GM18868 (cell line): ENCODE measurements around the gene GPRC5C.
"Not testable (repeated sequence)": the region's sequence is repeated elsewhere in the genome, so short reads cannot be mapped to it uniquely, and the experiment has no call there.

ENCODE experiments used
- ATAC-seq: cut with Tn5 transposase; IDR thresholded peaks from one replicate; pipeline ENCODE4 v1.9.1; 2021; ENCODE audit warnings: mild to moderate bottlenecking, moderate library complexity; ENCODE audit not compliant: unreplicated experiment

The GPRC5C gene

GRCh38 chr17:74404789-74405188 is 27.1 kb upstream of the GPRC5C start:
- no peak for ATAC-seq

GRCh38 chr17:74405311-74405710 is 26.6 kb upstream of the GPRC5C start:
- ATAC-seq = not testable (repeated sequence)

- ATAC-seq = no peak
Measured at GRCh38 chr17:74407384-74407783, 24.5 kb upstream of the GPRC5C start.

- no peak for ATAC-seq
Measured at GRCh38 chr17:74408262-74408661, 23.6 kb upstream of the GPRC5C start.

- no peak for ATAC-seq
Measured at GRCh38 chr17:74408815-74409214, 23.1 kb upstream of the GPRC5C start.

DNA sequence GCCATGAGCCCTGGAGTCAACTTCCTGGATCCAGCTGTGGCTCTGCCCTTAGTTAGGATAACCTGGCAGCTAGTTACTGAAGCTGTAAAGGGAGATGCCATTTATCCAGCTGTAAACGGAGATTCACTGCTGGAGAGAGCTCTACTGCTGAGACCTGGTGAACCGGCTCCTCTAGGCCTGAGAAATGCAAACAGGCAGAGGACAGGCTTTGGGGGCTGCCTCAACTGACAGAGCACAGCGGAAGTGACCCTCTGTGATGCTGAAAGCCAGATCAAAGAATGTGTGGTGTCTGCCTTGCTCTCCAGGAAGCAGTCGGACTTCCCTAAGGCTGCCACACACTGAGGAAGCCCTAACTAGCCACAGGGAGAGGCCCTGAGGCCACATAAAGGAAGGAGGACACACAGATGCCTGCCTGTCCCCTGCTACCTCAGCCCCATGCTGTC is 21.9 kb upstream of the GPRC5C start:
- ATAC-seq = no peak

GRCh38 chr17:74412581-74412980 is 19.3 kb upstream of the GPRC5C start:
- no peak for ATAC-seq

DNA sequence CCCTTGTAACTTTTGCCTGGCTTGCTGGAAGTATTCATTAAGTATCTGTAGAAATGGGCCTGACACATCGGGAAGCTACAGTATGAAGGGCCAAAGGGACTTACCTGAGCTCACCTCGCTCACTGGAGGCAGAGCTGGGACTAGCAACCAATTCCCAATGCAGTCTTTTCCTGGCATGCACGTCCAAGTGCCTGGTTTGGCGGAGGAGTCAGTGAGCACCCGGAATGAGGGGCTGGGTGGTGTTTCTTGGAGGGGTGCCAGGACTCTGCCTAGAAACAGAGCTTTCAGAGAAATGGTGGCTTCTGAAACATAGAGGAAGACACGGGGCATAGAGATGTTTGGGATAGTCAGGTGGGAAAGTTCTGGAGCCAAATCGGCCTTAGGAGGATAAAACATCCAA is 18.4 kb upstream of the GPRC5C start:
- no peak for ATAC-seq

DNA sequence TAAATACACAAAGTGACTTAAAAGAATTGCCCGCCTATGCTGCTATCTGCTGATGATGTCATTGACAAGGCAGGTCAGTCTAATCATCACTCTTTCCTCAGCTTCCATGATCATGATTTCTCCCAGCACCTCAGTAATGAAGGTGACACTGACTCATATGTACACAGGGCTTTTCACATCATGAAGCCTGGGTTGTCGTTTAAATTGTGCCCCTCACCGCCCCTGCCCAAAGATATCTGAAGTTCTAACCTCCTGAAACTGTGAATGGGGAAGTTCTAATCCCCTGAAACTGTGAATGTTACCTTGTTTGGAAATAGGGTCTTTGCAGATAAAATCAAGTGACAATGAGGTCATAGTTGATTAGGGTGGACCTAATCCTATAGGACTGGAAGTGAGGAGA is 17.4 kb upstream of the GPRC5C start:
- ATAC-seq = no peak

DNA sequence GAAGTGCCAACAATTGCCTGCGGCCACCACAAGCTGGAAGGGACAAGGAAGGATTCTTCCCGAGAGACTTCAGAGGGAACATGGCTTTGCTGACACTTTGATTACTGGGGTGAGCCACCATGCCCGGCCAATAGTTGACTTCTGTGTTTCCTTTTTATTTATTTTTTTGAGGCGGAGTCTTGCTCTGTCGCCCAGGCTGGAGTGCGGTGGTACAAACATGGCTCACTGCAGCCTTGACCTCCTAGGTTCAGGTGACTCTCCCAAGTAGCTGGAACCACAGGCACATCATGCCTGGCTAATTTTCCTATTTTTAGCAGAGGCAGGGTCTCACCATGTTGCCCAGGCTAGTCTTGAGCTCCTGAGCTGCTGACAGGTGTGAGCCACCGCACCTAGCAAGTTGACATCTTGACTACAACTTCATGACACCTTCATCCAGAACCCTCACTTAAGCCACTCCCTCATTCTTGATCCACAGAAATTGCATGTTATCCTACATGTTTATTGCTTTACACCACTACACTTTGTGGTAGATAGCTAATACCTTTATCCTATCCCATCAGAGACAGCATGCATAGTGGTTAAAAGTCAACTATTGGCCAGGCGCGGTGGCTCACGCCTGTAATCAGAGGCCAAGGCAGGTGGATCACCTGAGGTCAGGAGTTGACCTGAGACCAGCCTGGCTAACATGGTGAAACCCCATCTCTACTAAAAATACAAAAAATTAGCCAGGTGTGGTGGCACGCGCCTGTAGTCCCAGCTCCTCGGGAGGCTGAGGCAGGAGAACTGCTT is 16.1 kb upstream of the GPRC5C start:
- ATAC-seq = no peak

DNA sequence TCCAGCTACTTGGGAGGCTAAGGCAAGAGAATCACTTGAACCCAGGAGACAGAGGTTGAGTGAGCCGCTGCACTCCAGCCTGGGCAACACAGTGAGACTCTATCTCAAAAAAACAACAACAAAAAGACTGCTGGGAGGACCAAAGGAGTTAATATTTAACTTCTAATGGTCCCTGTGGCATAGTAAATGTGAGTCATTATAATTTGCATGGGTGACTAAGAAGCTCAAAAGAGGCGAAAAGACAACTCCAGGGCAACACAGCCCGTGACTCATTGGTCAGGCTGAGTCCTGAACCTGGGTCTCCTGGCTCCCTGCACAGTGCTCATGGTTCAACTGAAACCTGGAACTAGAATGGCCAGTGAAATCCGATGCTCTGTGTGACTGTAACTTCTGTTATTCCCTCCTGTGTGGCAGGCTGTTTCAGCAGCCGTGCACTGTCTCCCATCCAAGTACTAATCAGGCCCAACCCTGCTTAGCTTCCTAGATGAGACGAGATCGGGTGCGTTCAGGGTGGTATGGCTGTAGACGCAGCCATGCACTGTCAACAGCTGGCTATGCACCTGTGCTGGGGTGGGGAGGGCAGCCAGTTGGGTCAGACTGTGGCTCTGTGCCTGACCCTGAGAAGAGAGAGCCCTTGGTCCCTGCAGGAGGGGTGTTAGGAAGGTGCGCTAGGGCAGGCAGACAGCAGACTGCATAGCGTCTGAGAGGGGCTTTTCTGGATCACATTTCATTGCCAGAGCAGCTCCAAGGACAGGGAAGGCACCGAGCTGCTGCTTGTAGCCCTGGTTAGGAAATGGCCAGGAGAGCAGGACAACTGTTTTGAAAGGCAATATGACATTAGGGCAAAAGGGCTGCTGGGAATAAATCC is 14.5 kb upstream of the GPRC5C start:
- no peak for ATAC-seq

DNA sequence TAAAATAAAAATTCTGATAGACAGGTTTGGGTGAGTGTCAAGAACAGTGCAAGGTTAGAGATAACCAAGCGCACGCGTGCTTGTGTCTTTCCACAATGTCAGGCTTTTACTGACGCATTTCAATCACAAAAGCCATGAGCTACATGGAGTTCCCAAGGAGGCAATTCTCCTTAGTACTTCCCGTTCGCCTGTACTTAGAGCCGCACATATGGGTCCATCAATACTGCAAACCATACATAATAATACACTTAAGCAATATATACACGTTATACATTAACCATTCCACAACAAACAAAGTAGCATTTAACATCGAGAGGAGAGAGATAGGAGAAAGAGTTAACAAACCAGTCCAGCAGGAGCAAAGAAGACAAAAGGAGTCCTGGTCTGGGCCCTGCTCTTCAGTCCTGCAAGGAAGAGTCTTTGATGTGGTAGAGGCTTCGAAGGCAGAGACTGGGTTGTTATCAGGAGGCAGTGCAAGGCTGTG is 11.9 kb upstream of the GPRC5C start:
- no peak for ATAC-seq

DNA sequence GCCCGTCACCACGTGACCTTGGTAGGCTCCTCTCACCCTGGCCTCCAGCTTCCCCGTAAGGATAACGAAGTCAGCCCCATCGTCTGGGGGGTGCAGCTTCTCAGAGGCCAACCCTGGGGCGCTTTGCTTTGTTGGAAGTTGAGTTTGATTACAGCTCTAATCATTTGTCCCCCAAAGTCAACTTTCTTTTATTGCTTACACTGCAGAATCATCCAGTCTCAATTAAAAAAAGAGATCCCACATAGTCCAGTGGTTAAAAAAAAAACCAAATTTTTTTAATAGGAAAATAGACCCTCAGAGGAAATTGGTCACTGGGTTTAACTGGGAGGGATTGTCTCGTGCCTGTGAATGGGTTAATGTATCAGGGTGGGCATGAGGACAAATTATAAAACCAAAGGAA is 7.8 kb upstream of the GPRC5C start:
- ATAC-seq = no peak

- no peak for ATAC-seq
Measured at GRCh38 chr17:74424657-74425056, 7.2 kb upstream of the GPRC5C start.

- no peak for ATAC-seq
Measured at GRCh38 chr17:74426551-74427047, 5.3 kb upstream of the GPRC5C start.

- ATAC-seq = no peak
Measured at GRCh38 chr17:74427048-74427762, 4.7 kb upstream of the GPRC5C start.

DNA sequence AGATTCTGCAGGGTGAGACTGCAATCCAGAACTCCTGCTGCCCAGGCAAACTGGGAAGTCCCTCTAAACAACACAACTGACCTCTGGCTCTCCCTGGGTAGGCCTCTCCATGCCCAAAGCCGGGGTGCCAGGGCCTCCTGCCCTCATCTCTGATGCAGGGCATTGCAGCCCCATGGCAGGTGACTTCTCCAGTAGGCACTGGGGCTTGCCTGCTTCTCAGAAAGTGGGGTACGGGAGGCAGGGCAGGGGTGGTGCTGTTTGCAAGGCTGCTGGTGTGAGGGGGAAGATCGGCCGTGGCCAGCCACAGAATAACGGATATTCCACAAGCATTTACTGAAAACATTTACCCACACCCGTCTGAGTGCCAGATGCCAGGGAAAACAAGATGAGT is 4.1 kb upstream of the GPRC5C start:
- no peak for ATAC-seq

- peak; percentile 13 for ATAC-seq
Measured at GRCh38 chr17:74429604-74430384, 2.1 kb upstream of the GPRC5C start.

DNA sequence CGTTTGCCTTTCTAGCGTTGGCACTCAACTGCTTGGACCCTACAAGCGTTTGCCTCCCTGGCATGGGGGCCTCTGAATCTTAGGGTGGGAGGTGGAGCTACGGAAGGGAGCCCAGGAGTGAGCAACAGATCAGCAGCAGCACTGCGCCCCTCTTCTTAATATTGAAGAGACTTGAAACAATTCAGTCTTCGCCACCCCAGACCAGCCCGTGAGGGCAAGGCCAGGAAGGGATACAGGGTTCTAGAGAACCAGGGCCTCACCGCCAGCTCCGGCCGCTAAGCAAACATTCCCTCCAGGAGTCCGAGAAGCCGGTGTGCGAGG is 1.5 kb upstream of the GPRC5C start:
- no peak for ATAC-seq
